ENCODE data around the gene APOA5. TPM values are rescaled to one million over a fixed set of nuclear protein-coding genes. Genes with fewer than 3 reads are reported as not detected.

APOA5 gene
- total RNA-seq, 1 experiment from 2014 or later: not detected

DNA sequence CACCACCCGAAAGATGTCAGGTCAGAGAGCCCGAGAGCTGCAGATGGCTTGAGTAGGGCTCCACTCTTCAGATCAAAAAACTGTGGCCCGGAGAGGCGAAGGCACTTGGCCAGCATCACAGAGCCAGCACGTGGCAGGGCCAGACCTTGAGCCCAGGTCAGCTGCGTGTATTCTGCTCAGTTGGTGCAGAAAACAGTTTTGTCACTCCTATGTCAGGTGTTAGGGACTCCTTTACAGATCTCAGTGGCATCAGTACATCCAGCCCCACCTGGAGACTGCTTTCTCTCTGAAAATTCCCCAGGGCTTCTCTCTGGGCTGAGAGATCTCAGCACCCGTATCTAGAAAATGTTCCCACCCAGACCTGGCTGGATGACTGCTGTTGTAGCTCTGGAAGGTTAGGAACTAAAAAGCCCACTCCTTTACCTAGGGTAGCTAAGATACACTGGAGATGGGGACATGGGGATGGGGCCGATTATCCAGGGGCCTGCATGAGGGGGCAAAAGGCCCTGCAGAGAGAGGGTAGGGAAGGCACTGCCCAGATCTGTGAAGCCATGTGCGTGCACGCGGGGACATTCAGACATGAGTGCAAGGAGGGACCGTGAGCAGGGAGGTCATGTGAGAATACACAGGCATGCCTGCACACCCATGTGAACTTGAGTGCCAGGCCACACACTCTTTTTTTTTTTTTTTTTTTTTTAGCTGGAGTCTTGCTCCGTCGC is 42.3 kb upstream of the APOA5 start:
- no peak for DNase-seq
- no peak for TF ChIP-seq EZH2 (IDR thresholded peaks at IDR 0.05; ENCODE audit: low read depth)
- TF ChIP-seq, protein P1, sequence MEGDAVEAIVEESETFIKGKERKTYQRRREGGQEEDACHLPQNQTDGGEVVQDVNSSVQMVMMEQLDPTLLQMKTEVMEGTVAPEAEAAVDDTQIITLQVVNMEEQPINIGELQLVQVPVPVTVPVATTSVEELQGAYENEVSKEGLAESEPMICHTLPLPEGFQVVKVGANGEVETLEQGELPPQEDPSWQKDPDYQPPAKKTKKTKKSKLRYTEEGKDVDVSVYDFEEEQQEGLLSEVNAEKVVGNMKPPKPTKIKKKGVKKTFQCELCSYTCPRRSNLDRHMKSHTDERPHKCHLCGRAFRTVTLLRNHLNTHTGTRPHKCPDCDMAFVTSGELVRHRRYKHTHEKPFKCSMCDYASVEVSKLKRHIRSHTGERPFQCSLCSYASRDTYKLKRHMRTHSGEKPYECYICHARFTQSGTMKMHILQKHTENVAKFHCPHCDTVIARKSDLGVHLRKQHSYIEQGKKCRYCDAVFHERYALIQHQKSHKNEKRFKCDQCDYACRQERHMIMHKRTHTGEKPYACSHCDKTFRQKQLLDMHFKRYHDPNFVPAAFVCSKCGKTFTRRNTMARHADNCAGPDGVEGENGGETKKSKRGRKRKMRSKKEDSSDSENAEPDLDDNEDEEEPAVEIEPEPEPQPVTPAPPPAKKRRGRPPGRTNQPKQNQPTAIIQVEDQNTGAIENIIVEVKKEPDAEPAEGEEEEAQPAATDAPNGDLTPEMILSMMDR (conservative IDR thresholded peaks at IDR 0.05): no peak
- BruUV-seq (replicated peaks): no TSS peak
- ChIA-PET POLR2A (ENCODE audit: unreplicated experiment) (no interaction called here), CTCF (interaction anchor here (0.7 kb wide), 1 partner anchor 48 kb away, joined by 8 read pairs; no protein-coding TSS in a partner anchor)
- Histone ChIP-seq H3K27ac (no peak overlapping the region), H3K79me2 (ENCODE audit: low read depth) (no peaks in the 10 kb centered on the region), H3K9me2 (ENCODE audit: insufficient read depth) (no peaks in the 10 kb centered on the region), H3F3A (ENCODE audit: insufficient read depth, low read depth) (no peaks in the 10 kb centered on the region), H3K36me3 (ENCODE audit: low read depth) (no peaks in the 10 kb centered on the region), H3K27me3 (ENCODE audit: insufficient read depth, low read depth) (no peaks in the 10 kb centered on the region), H3K9me3 (ENCODE audit: insufficient read depth, low read depth) (no peaks in the 10 kb centered on the region), H3K4me1 (replicated peaks; ENCODE audit: insufficient read depth) (peaks cover 8% of the 10 kb centered on the region; the same call in 1 of the 2 replicates), H4K20me1 (ENCODE audit: insufficient read depth) (no peaks in the 10 kb centered on the region), H2AFZ (no peak overlapping the region), H3K4me2 (no peak overlapping the region), H3K4me3 (no peak overlapping the region)
- intact Hi-C loops (cut with micrococcal nuclease; ENCODE audit: unreplicated experiment): no loop called here

DNA sequence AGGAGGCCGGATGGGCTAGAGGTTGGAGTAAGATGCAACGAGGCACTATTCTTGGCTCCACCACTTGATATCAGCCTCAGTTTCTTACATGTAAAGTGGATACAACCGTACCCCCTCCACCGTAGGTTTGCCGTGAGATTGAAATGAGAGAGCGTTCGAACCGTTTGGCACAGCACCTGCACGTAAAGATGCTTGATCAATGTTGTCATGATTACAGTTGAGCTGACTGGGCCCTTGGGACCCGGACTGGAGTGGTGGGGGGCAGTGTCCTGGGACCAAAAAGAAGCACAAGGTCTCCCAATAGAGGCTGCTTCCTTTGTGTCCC is 41.8 kb upstream of the APOA5 start:
- BruUV-seq (replicated peaks): no TSS peak
- no peak overlapping the region for H3K27ac ChIP-seq
- TF ChIP-seq EZH2 (IDR thresholded peaks at IDR 0.05; ENCODE audit: low read depth): no peak
- TF ChIP-seq, protein P1 (conservative IDR thresholded peaks at IDR 0.05): no peak
- CTCF ChIA-PET: interaction anchor here (0.6 kb wide), 1 partner anchor 9 kb away, joined by 6 read pairs; no protein-coding TSS in a partner anchor
- H3K9me2 ChIP-seq (ENCODE audit: insufficient read depth): no peaks in the 10 kb centered on the region
- intact Hi-C loops (cut with micrococcal nuclease; ENCODE audit: unreplicated experiment): no loop called here
- DNase-seq: no peak
- H3K4me2 ChIP-seq: no peak overlapping the region
- no peaks in the 10 kb centered on the region for H3F3A ChIP-seq (ENCODE audit: insufficient read depth, low read depth)
- no peaks in the 10 kb centered on the region for H3K79me2 ChIP-seq (ENCODE audit: low read depth)
- H3K4me1 ChIP-seq (replicated peaks; ENCODE audit: insufficient read depth): peaks cover 8% of the 10 kb centered on the region; the same call in 1 of the 2 replicates
- H3K4me3 ChIP-seq: no peak overlapping the region
- H3K36me3 ChIP-seq (ENCODE audit: low read depth): no peaks in the 10 kb centered on the region
- no peaks in the 10 kb centered on the region for H3K9me3 ChIP-seq (ENCODE audit: insufficient read depth, low read depth)
- H3K27me3 ChIP-seq (ENCODE audit: insufficient read depth, low read depth): no peaks in the 10 kb centered on the region
- H2AFZ ChIP-seq: no peak overlapping the region
- POLR2A ChIA-PET (ENCODE audit: unreplicated experiment): no interaction called here
- H4K20me1 ChIP-seq (ENCODE audit: insufficient read depth): no peaks in the 10 kb centered on the region

DNA sequence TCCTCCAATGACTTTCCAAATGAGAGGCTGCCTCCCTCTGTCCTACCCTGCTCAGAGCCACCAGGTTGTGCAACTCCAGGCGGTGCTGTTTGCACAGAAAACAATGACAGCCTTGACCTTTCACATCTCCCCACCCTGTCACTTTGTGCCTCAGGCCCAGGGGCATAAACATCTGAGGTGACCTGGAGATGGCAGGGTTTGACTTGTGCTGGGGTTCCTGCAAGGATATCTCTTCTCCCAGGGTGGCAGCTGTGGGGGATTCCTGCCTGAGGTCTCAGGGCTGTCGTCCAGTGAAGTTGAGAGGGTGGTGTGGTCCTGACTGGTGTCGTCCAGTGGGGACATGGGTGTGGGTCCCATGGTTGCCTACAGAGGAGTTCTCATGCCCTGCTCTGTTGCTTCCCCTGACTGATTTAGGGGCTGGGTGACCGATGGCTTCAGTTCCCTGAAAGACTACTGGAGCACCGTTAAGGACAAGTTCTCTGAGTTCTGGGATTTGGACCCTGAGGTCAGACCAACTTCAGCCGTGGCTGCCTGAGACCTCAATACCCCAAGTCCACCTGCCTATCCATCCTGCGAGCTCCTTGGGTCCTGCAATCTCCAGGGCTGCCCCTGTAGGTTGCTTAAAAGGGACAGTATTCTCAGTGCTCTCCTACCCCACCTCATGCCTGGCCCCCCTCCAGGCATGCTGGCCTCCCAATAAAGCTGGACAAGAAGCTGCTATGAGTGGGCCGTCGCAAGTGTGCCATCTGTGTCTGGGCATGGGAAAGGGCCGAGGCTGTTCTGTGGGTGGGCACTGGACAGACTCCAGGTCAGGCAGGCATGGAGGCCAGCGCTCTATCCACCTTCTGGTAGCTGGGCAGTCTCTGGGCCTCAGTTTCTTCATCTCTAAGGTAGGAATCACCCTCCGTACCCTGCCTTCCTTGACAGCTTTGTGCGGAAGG is 40.9 kb upstream of the APOA5 start:
- CTCF ChIA-PET: interaction anchor here (0.6 kb wide), 1 partner anchor 10 kb away, joined by 6 read pairs; no protein-coding TSS in a partner anchor
- TF ChIP-seq, protein P1 (conservative IDR thresholded peaks at IDR 0.05): no peak
- TF ChIP-seq EZH2 (IDR thresholded peaks at IDR 0.05; ENCODE audit: low read depth): no peak
- Histone ChIP-seq H4K20me1 (ENCODE audit: insufficient read depth) (no peaks in the 10 kb centered on the region), H3K9me3 (ENCODE audit: insufficient read depth, low read depth) (no peaks in the 10 kb centered on the region), H3K27me3 (ENCODE audit: insufficient read depth, low read depth) (no peaks in the 10 kb centered on the region), H2AFZ (no peak overlapping the region), H3K4me3 (no peak overlapping the region), H3K9me2 (ENCODE audit: insufficient read depth) (no peaks in the 10 kb centered on the region), H3K79me2 (ENCODE audit: low read depth) (no peaks in the 10 kb centered on the region), H3K36me3 (ENCODE audit: low read depth) (no peaks in the 10 kb centered on the region), H3K4me1 (replicated peaks; ENCODE audit: insufficient read depth) (peaks cover 8% of the 10 kb centered on the region; the same call in 1 of the 2 replicates), H3F3A (ENCODE audit: insufficient read depth, low read depth) (no peaks in the 10 kb centered on the region), H3K27ac (no peak overlapping the region), H3K4me2 (peak overlapping the region; percentile 3; the same call in 1 of the 2 replicates)
- DNase-seq: no peak
- POLR2A ChIA-PET (ENCODE audit: unreplicated experiment): no interaction called here
- no TSS peak for BruUV-seq (replicated peaks)
- intact Hi-C loops (cut with micrococcal nuclease; ENCODE audit: unreplicated experiment): no loop called here

Measured in PC-9 (cell line).